Measurements from ENCODE around the gene SRGAP3. TPM values are rescaled to one million over a fixed set of nuclear protein-coding genes. Genes with fewer than 3 reads are reported as not detected.
"Not testable (repeated sequence)": the region's sequence is repeated elsewhere in the genome, so short reads cannot be mapped to it uniquely, and the experiment has no call there.

The SRGAP3 gene
- total RNA-seq, 5 donors from 2014 or later (not counting 1 experiment from before 2014, with no cell fraction given) = 1.4 to 4.4 (median 2.8) TPM

GRCh38 chr3:9292516-9292915 is 43.1 kb upstream of the SRGAP3 start:
- H3K27me3 Mint-ChIP-seq = peaks cover 25 to 30% of the 10 kb centered on the region in 2 donors
- no peak overlapping the region for H3K4me3 Mint-ChIP-seq
- peaks cover 0 to 2% (median 0%) of the 10 kb centered on the region in 3 donors for H3K9me3 Mint-ChIP-seq
- Histone ChIP-seq H3K4me1 (ENCODE audit: control insufficient read depth in 1 of 2, extremely low read depth in 1 of 2, insufficient read depth in 2 of 2, low read length in 2 of 2) (no peaks in the 10 kb centered on the region), H3K4me3 (ENCODE audit: control insufficient read depth in 1 of 2, extremely low read depth in 1 of 2, low read length in 1 of 2) (no peak overlapping the region), H3K9me3 (no peaks in the 10 kb centered on the region), H3K36me3 (ENCODE audit: control insufficient read depth in 2 of 2, extremely low read depth in 1 of 2, insufficient read depth in 1 of 2, low read length in 1 of 2) (no peaks in the 10 kb centered on the region), H3K27ac (ENCODE audit: low read length) (no peak overlapping the region), H3K27me3 (replicated peaks in 1 of 2; ENCODE audit: control insufficient read depth in 2 of 2, extremely low read depth in 1 of 2, insufficient read depth in 2 of 2, low read length in 1 of 2) (peaks cover 0 to 5% of the 10 kb centered on the region in 2 experiments)
- no peak overlapping the region for H3K27ac Mint-ChIP-seq
- WGBS (ENCODE audit: insufficient coverage) = no CpG with 5 or more reads among the region's 2 CpGs
- no peaks in the 10 kb centered on the region for H3K4me1 Mint-ChIP-seq
- ATAC-seq (replicated peaks in 1 of 4) (no peak), DNase-seq (no peak)
- peaks cover 4% of the 10 kb centered on the region for H3K36me3 Mint-ChIP-seq
- POLR2A ChIA-PET = no interaction called here
- CTCF ChIA-PET = interaction anchor here in 1 of 2 donors (0.5 kb wide), 1 partner anchor 287 kb away, joined by 4 read pairs; no protein-coding TSS in a partner anchor

- WGBS (ENCODE audit: insufficient coverage) = 67% methylated on average over 6 of the region's 6 CpGs
- ATAC-seq (replicated peaks in 1 of 4) (no peak), DNase-seq (no peak)
- Mint-ChIP-seq H3K27ac (no peak overlapping the region), H3K4me3 (no peak overlapping the region), H3K36me3 (peaks cover 4% of the 10 kb centered on the region), H3K9me3 (peaks cover 0 to 2% (median 0%) of the 10 kb centered on the region in 3 donors), H3K4me1 (no peaks in the 10 kb centered on the region), H3K27me3 (peaks cover 23 to 31% of the 10 kb centered on the region in 2 donors)
- no peaks in the 10 kb centered on the region for H3K4me1 ChIP-seq (ENCODE audit: control insufficient read depth in 1 of 2, extremely low read depth in 1 of 2, insufficient read depth in 2 of 2, low read length in 2 of 2)
- no peak overlapping the region for H3K4me3 ChIP-seq (ENCODE audit: control insufficient read depth in 1 of 2, extremely low read depth in 1 of 2, low read length in 1 of 2)
- H3K9me3 ChIP-seq = no peaks in the 10 kb centered on the region
- ChIA-PET POLR2A (no interaction called here), CTCF (interaction anchor here in 1 of 2 donors (0.5 kb wide), 1 partner anchor 286 kb away, joined by 4 read pairs; no protein-coding TSS in a partner anchor)
- no peaks in the 10 kb centered on the region for H3K36me3 ChIP-seq (ENCODE audit: control insufficient read depth in 2 of 2, extremely low read depth in 1 of 2, insufficient read depth in 1 of 2, low read length in 1 of 2)
- H3K27ac ChIP-seq (ENCODE audit: low read length) = no peak overlapping the region
- peaks cover 0 to 5% of the 10 kb centered on the region in 2 experiments for H3K27me3 ChIP-seq (replicated peaks in 1 of 2; ENCODE audit: control insufficient read depth in 2 of 2, extremely low read depth in 1 of 2, insufficient read depth in 2 of 2, low read length in 1 of 2)
These were observed 42.5 kb upstream of the SRGAP3 start for GRCh38 chr3:9291821-9292410.

GRCh38 chr3:9290566-9290965 is 41.1 kb upstream of the SRGAP3 start:
- Histone ChIP-seq H3K27me3 (replicated peaks in 1 of 2; ENCODE audit: control insufficient read depth in 2 of 2, extremely low read depth in 1 of 2, insufficient read depth in 2 of 2, low read length in 1 of 2) (peaks cover 0 to 5% of the 10 kb centered on the region in 2 experiments), H3K9me3 (no peaks in the 10 kb centered on the region), H3K36me3 (ENCODE audit: control insufficient read depth in 2 of 2, extremely low read depth in 1 of 2, insufficient read depth in 1 of 2, low read length in 1 of 2) (no peaks in the 10 kb centered on the region), H3K27ac (ENCODE audit: low read length) (no peak overlapping the region), H3K4me1 (ENCODE audit: control insufficient read depth in 1 of 2, extremely low read depth in 1 of 2, insufficient read depth in 2 of 2, low read length in 2 of 2) (no peaks in the 10 kb centered on the region), H3K4me3 (ENCODE audit: control insufficient read depth in 1 of 2, extremely low read depth in 1 of 2, low read length in 1 of 2) (no peak overlapping the region)
- Mint-ChIP-seq H3K9me3 (peaks cover 0 to 2% (median 0%) of the 10 kb centered on the region in 3 donors), H3K27ac (no peak overlapping the region), H3K27me3 (peaks cover 22 to 25% of the 10 kb centered on the region in 2 donors), H3K36me3 (peaks cover 4% of the 10 kb centered on the region), H3K4me1 (no peaks in the 10 kb centered on the region), H3K4me3 (no peak overlapping the region)
- WGBS (ENCODE audit: insufficient coverage) = no CpG with 5 or more reads among the region's 2 CpGs
- DNase-seq (no peak), ATAC-seq (replicated peaks in 1 of 4) (no peak)
- ChIA-PET CTCF (interaction anchor here in 1 of 2 donors (0.9 kb wide), 1 partner anchor 20 kb away, joined by 3 read pairs; no protein-coding TSS in a partner anchor), POLR2A (no interaction called here)

- CTCF ChIA-PET; H3K4me3 ChIP-seq (ENCODE audit: control insufficient read depth in 1 of 2, extremely low read depth in 1 of 2, low read length in 1 of 2); H3K27me3 ChIP-seq (replicated peaks in 1 of 2; ENCODE audit: control insufficient read depth in 2 of 2, extremely low read depth in 1 of 2, insufficient read depth in 2 of 2, low read length in 1 of 2); H3K9me3 Mint-ChIP-seq; H3K27ac ChIP-seq (ENCODE audit: low read length); DNase-seq; ATAC-seq (replicated peaks in 1 of 4); H3K4me1 Mint-ChIP-seq; H3K36me3 ChIP-seq (ENCODE audit: control insufficient read depth in 2 of 2, extremely low read depth in 1 of 2, insufficient read depth in 1 of 2, low read length in 1 of 2); H3K4me3 Mint-ChIP-seq; H3K9me3 ChIP-seq; H3K36me3 Mint-ChIP-seq; H3K4me1 ChIP-seq (ENCODE audit: control insufficient read depth in 1 of 2, extremely low read depth in 1 of 2, insufficient read depth in 2 of 2, low read length in 2 of 2); POLR2A ChIA-PET; H3K27ac Mint-ChIP-seq: not testable (repeated sequence)
- peaks cover 3 to 11% of the 10 kb centered on the region in 2 donors for H3K27me3 Mint-ChIP-seq
- WGBS (ENCODE audit: insufficient coverage) = 86% methylated on average over 2 of the region's 8 CpGs
These were observed 32.1 kb upstream of the SRGAP3 start for GRCh38 chr3:9281533-9281932.

- H3K4me3 Mint-ChIP-seq = no peak overlapping the region
- POLR2A ChIA-PET = no interaction called here
These were observed 31.2 kb upstream of the SRGAP3 start for GRCh38 chr3:9280451-9281219.

GRCh38 chr3:9279966-9280365 is 30.5 kb upstream of the SRGAP3 start:
- Histone ChIP-seq H3K9me3 (no peaks in the 10 kb centered on the region), H3K4me3 (ENCODE audit: control insufficient read depth in 1 of 2, extremely low read depth in 1 of 2, low read length in 1 of 2) (no peak overlapping the region), H3K4me1 (ENCODE audit: control insufficient read depth in 1 of 2, extremely low read depth in 1 of 2, insufficient read depth in 2 of 2, low read length in 2 of 2) (no peaks in the 10 kb centered on the region), H3K36me3 (ENCODE audit: control insufficient read depth in 2 of 2, extremely low read depth in 1 of 2, insufficient read depth in 1 of 2, low read length in 1 of 2) (no peaks in the 10 kb centered on the region), H3K27me3 (replicated peaks in 1 of 2; ENCODE audit: control insufficient read depth in 2 of 2, extremely low read depth in 1 of 2, insufficient read depth in 2 of 2, low read length in 1 of 2) (peaks cover 0 to 3% of the 10 kb centered on the region in 2 experiments), H3K27ac (ENCODE audit: low read length) (no peak overlapping the region)
- no peak overlapping the region for H3K27ac Mint-ChIP-seq
- ATAC-seq (replicated peaks in 1 of 4) (no peak), DNase-seq (no peak)
- WGBS (ENCODE audit: insufficient coverage) = 71% methylated on average over 6 of the region's 6 CpGs
- no peaks in the 10 kb centered on the region for H3K4me1 Mint-ChIP-seq
- peaks cover 0 to 6% (median 2%) of the 10 kb centered on the region in 3 donors for H3K9me3 Mint-ChIP-seq
- H3K4me3 Mint-ChIP-seq = no peak overlapping the region
- peaks cover 5 to 11% of the 10 kb centered on the region in 2 donors for H3K27me3 Mint-ChIP-seq
- CTCF ChIA-PET = interaction anchor here in 1 of 2 donors (0.6 kb wide), 1 partner anchor 75 kb away, joined by 3 read pairs; no protein-coding TSS in a partner anchor
- POLR2A ChIA-PET = no interaction called here
- no peaks in the 10 kb centered on the region for H3K36me3 Mint-ChIP-seq

More at GRCh38 chr3:9280451-9281219, 31.2 kb upstream of the SRGAP3 start:
- 79% methylated on average over 7 of the region's 11 CpGs for WGBS (ENCODE audit: insufficient coverage)
- Histone ChIP-seq H3K4me1 (ENCODE audit: control insufficient read depth in 1 of 2, extremely low read depth in 1 of 2, insufficient read depth in 2 of 2, low read length in 2 of 2) (no peaks in the 10 kb centered on the region), H3K9me3 (no peaks in the 10 kb centered on the region), H3K4me3 (ENCODE audit: control insufficient read depth in 1 of 2, extremely low read depth in 1 of 2, low read length in 1 of 2) (no peak overlapping the region), H3K27me3 (replicated peaks in 1 of 2; ENCODE audit: control insufficient read depth in 2 of 2, extremely low read depth in 1 of 2, insufficient read depth in 2 of 2, low read length in 1 of 2) (peaks cover 0 to 3% of the 10 kb centered on the region in 2 experiments), H3K27ac (ENCODE audit: low read length) (no peak overlapping the region), H3K36me3 (ENCODE audit: control insufficient read depth in 2 of 2, extremely low read depth in 1 of 2, insufficient read depth in 1 of 2, low read length in 1 of 2) (no peaks in the 10 kb centered on the region)
- CTCF ChIA-PET = no interaction called here
- H3K4me1 Mint-ChIP-seq = no peaks in the 10 kb centered on the region
- H3K9me3 Mint-ChIP-seq = peaks cover 0 to under 1% (median 0%) of the 10 kb centered on the region in 3 donors
- H3K27me3 Mint-ChIP-seq = peaks cover 3 to 11% of the 10 kb centered on the region in 2 donors
- H3K36me3 Mint-ChIP-seq = no peaks in the 10 kb centered on the region
- ATAC-seq (replicated peaks in 1 of 4) = no peak
- DNase-seq = no peak
- no peak overlapping the region for H3K27ac Mint-ChIP-seq
